Measurements from ENCODE around the gene ABHD11. TPM values are rescaled to one million over a fixed set of nuclear protein-coding genes. Genes with fewer than 3 reads are reported as not detected.
A peak's percentile ranks its signal among the peaks of the same experiment; 100 is the strongest.

ABHD11 gene
- total and polyA plus RNA-seq, 9 of the 15 experiments (the other 6 are each of a cell fraction or from before 2014, with no cell fraction given): 7.7 to 44.2 (median 18.9) TPM

- no peak for TF ChIP-seq GMEB1 (CRISPR knock-in tag; IDR thresholded peaks at IDR 0.05)
- peak; percentile 38; the same call in 1 of the 2 replicates for TF ChIP-seq TAL1 (IDR thresholded peaks at IDR 0.05)
- TF ChIP-seq RNF2 (IDR thresholded peaks at IDR 0.05): peak; percentile 70; the same call in 1 of the 2 replicates
- TF ChIP-seq MECOM (CRISPR knock-in tag; IDR thresholded peaks at IDR 0.05): no peak
- TF ChIP-seq IRF9 (tag; IDR thresholded peaks at IDR 0.05): no peak
- TF ChIP-seq VEZF1 (CRISPR knock-in tag; IDR thresholded peaks at IDR 0.05): no peak
- no peak for TF ChIP-seq ZNF668 (CRISPR knock-in tag; IDR thresholded peaks at IDR 0.05)
- no peak for TF ChIP-seq MEIS2 (IDR thresholded peaks at IDR 0.05; ENCODE audit: partially characterized antibody)
- TF ChIP-seq CTCF (IDR thresholded peaks at IDR 0.05 in 2 of 3, conservative IDR thresholded peaks at IDR 0.05 in 1 of 3; ENCODE audit: insufficient read depth in 2 of 3, low read depth in 1 of 3, low read length in 3 of 3): peak in 1 of 3 experiments; percentile 12; a peak in 1 of 6 replicates
- TF ChIP-seq SMARCE1 (IDR thresholded peaks at IDR 0.05): peak; percentile 65; the same call in 1 of the 2 replicates
- TF ChIP-seq SRF (CRISPR knock-in tag; IDR thresholded peaks at IDR 0.05): peak in 1 of 2 experiments; percentile 74; a peak in 1 of 4 replicates
- TF ChIP-seq LCOR (CRISPR knock-in tag; IDR thresholded peaks at IDR 0.05): peak; percentile 15; the same call in 1 of the 2 replicates
- 0 out of 2 replicates have a peak, but pooled peaks have one; percentile 43 for TF ChIP-seq CBFB (CRISPR knock-in tag; IDR thresholded peaks at IDR 0.05)
- TF ChIP-seq ZBTB17 (CRISPR knock-in tag; IDR thresholded peaks at IDR 0.05): peak; percentile 57
- peak; percentile 62; the same call in 1 of the 2 replicates for TF ChIP-seq ZNF644 (tag; IDR thresholded peaks at IDR 0.05; ENCODE audit: low read depth)
- 0 out of 2 replicates have a peak, but pooled peaks have one; percentile 21 for TF ChIP-seq ATF4 (CRISPR knock-in tag; IDR thresholded peaks at IDR 0.05)
- 0 out of 2 replicates have a peak, but pooled peaks have one; percentile 40 for TF ChIP-seq CREB3 (tag; conservative IDR thresholded peaks at IDR 0.05; ENCODE audit: low read depth)
- 0 out of 2 replicates have a peak, but pooled peaks have one; percentile 48 for TF ChIP-seq ZNF197 (CRISPR knock-in tag; IDR thresholded peaks at IDR 0.05; ENCODE audit: low read depth)
Measured at GRCh38 chr7:73749931-73750776, 11.6 kb upstream of the ABHD11 start (continued).

Measured in K562 (cell line).